NOMO-1 treated with dmso at 0.1 percent for 144 hours (cell line): Measurements from ENCODE around the gene MYL2.
A peak's percentile ranks its signal among the peaks of the same experiment; 100 is the strongest.
"Not testable (repeated sequence)": the region's sequence is repeated elsewhere in the genome, so short reads cannot be mapped to it uniquely, and the experiment has no call there.

Source experiments
- DNase-seq: peaks from one replicate; lab custom pipeline; 2025; ENCODE audit not compliant: unreplicated experiment; lab: John Stamatoyannopoulos, UW

The MYL2 gene, protein sequence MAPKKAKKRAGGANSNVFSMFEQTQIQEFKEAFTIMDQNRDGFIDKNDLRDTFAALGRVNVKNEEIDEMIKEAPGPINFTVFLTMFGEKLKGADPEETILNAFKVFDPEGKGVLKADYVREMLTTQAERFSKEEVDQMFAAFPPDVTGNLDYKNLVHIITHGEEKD

DNA sequence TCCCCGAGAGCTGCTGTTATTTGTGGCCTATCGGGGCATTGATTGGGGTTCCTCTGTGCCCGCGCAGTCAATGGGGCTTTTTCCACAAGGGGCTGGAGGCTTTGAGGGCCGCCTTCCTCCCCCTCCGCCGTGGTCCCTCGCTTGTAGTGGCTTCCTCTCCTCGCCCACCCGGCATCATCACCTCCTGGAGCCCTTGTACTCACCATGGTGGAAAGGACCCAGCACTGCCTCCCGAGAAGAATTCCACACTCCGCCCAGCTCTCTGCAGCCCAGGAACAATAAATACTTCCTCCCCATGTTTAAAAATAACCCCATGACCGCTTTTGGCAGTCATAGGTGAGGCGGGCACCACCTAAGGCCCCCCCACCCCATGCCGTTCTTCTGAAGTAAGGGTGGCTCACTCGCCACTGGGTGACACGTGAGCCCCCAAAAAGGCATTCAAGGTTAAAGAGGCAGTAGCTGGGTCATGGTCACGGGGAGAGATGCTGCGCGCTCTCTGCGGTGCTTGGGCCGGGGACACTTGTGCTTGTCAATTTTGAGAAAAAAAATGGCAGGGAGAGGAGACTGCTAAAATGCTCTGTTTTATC is at the start of gene MYL2:
MYL2 (minus strand) TSS at position 256 of the 587 bp plus-strand sequence; CDS start at position 206, 50 bp downstream.
- DNase-seq = no peak

DNA sequence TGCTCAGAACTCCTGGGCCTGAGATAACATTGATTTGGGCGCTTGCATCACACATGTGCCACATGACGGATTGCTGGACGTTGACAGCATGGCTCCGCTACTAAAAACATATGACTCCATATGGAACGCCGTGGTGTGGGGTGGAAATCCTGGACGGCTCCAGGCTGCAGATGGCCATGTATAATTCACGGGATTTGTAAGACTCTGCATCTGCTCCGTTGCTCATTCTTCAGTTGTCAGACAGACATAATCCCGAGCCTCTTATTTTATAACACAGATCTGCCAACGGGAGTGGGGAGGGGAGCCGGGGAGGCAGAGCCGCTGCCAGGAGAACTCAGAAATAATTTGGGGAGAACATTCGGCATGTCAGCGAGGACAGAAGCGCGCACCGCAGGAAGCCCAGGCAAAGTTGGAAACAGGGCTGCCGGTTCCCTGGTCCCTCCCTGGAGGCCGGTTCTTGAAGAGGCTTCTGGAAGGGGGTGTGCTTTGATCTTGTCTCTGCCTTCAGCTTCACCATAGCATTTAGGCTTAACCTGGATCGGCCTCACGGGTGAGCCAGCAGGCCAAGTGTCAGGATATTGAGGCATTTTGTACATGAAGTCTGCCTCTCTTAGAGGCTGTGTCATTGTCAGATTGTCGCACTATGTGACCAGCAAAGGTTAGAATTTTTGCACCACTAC is 45.8 kb upstream of the MYL2 start:
- DNase-seq = no peak

DNA sequence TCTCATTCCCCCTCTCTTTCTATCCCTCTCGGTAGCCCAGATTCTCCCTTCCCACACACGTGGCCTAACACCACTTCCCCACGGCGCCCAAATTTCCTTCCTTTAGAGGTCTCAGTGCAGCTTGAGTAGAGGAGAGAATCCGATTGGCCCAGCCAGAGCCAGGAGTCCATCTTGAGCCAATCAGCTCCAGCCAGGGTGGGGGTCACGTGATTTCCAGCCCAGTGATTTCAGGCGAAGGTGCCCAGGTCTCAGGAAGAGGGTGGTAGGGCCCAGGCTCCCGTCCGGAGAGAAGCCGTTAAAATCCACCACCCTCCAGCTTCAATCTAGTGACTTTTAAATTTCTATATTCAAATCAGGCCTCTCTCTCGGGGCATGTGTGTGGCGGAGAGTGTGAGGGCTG is 45.2 kb upstream of the MYL2 start:
- no peak for DNase-seq

DNA sequence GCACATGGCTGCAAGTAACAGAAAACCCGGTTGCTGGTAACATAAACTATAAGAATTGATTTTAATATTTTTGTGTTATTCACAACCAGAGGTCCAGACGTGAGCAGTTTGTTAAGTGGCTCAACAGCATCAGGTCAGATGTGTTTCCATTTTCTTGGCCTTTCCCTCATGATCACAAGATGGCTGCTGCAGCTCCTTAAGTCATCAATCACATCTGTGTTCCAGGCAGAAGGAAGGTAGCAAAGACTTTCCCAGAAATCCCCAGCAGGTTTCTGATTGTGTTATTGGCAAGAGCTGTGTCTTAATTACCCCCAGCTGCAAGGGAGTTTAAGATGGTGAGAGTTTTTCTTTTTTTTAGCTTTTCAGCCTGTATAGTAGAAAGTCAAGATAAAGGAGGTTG is 40.4 kb upstream of the MYL2 start:
- no peak for DNase-seq

DNA sequence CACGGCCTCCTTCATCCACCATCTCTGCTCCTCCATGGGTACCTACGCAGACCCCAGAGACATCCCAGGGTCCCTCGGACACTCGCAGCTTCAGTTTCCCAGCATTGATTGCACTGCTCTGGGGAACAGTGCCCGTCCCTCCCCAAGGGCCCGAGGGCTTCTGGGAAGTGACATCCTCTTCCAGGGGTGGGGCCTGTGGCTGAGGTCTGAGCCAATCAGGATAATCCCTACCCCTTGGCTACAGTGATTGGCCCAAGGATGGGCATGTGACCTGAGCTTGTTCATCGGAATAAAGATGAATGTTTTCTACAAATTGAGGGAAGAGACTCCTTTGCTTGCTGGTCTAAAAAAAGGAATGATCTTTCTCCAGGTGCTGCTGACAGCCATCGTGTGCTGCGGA is 37.3 kb upstream of the MYL2 start:
- no peak for DNase-seq

DNA sequence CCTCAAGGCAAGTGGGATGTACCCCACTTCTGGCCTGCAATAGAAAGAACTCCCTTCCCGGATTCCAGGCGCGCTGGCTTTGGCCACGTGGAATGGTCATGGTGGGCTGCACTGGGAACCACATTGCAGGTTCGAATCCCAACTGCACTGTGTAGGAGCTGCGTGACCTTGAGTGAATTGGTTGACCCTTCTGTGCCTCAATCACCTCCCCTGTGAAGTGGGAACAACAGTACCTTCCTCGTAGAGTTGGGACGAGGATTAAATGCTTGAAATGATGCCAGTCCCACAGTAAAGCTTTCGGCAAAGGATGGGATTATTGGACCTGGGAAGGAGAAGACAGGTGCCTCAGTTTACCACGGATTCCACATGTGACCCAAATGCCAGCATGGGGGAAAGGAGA is 36.8 kb upstream of the MYL2 start:
- DNase-seq = no peak

DNA sequence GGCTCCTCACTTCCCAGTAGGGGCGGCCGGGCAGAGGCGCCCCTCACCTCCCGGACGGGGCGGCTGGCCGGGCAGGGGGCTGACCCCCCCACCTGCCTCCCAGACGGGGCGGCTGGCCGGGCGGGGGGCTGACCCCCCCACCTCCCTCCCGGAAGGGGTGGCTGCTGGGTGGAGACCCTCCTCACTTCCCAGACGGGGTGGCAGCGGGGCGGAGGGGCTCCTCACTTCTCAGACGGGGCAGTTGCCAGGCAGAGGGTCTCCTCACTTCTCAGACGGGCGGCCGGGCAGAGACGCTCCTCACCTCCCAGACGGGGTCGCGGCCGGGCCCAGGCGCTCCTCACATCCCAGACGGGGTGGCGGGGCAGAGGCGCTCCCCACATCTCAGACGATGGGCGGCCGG is 30.5 kb upstream of the MYL2 start:
- DNase-seq = not testable (repeated sequence)

DNA sequence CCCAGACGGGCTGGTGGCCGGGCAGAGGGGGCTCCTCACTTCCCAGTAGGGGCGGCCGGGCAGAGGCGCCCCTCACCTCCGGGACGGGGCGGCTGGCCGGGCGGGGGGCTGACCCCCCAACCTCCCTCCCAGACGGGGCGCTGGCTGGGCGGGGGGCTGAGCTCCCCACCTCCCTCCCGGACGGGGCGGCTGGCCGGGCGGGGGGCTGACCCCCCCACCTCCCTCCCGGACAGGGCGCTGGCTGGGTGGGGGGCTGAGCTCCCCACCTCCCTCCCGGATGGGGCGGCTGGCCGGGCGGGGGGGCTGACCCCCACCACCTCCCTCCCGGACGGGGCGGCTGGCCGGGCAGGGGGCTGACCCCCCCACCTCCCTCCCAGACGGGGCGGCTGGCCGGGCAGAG is 30.1 kb upstream of the MYL2 start:
- not testable (repeated sequence) for DNase-seq

DNA sequence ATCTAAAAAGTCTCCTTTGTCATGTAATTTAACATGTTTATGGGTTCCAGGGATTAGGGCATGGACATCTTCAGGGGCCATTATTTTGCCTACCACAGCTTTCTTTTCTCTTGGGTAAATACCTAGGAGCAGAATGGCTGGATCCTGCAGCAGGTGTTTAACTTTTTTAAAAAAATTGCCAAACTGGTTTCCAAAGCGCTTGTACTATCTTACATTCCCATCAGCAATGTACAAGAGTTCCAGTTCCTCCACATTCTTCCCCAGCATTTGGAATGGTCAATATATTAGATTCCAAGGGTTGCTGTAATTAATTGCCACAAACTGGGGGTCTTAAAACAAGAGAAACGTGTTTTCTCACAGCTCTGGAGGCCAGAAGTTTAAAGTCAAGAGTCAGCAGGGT is 27.7 kb upstream of the MYL2 start:
- no peak for DNase-seq

DNA sequence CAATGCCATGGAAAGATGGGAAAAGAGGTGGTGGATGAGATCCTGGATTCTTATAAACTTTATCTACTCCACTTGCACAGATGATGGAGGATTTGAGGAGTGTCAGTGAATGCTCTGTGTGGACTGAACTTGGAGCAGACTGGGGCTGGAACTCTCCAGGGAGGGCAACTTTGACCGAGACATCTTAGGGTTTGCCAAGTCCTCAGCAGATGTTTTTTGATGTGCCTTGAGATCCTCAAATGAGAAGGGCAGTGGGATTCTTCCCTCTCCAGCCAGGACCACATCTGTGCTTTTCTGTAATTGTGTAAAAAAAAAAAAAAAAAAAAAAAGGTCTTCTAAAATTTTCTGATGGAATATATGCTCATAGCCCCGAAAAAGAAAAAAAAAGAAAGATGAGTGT is 23.0 kb upstream of the MYL2 start:
- no peak for DNase-seq

DNA sequence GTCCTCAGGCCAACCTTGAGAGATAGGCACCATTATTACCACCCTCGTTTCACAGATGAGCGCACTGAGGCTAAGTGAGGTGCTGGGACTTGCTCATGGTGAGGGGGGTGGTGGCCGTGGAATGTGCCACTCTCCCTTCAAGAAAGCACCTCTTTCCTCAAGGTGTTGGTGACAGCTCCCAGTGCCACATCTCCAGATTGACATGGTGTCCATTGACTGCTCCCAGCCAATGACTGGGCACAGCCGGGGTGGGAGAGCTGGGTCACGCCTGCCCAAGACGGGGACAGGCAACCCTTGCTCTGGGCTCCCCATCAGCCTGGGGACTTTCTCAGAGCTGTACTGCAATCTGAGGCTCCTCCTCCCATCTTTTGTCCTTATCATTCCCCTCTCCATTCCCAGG is 21.0 kb upstream of the MYL2 start:
- no peak for DNase-seq

DNA sequence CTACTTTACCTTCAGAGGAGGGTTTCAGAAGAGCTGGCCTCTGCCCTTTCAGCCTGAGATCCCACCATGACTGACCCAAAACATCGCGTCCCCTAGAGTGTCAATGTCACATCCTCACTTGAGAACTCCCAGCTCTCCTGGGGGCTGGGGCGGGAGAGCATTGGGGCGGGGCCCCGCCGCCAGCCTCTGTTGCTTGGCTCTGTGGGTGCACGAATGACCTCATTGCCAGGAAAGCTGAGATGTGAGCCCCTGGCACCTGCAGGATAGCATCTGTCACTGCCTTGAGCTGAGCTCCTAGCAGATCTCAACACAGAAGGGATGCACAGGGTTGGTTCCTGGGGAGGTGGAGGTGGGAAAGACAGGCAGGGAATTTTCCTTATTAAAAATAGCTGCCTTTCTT is 20.6 kb upstream of the MYL2 start:
- DNase-seq = no peak

DNA sequence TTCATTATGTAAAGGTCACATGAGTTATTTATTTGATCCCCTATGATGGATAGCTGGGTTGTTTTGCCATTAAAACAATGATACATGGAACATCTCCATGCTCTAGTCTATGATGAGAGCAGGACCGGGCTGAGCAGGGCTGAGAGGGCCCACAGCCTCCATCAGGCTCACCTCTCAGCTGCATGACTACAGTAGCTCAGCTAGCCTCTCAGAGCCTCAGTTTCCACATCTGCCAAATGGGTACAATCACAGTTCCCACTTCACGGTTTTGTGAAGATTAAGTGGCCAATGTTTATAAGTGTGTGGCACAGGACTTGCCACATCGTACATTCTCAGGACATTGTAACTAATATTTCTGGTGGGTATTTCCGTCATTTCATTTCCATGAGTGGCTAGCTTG is 19.9 kb upstream of the MYL2 start:
- DNase-seq = no peak

DNA sequence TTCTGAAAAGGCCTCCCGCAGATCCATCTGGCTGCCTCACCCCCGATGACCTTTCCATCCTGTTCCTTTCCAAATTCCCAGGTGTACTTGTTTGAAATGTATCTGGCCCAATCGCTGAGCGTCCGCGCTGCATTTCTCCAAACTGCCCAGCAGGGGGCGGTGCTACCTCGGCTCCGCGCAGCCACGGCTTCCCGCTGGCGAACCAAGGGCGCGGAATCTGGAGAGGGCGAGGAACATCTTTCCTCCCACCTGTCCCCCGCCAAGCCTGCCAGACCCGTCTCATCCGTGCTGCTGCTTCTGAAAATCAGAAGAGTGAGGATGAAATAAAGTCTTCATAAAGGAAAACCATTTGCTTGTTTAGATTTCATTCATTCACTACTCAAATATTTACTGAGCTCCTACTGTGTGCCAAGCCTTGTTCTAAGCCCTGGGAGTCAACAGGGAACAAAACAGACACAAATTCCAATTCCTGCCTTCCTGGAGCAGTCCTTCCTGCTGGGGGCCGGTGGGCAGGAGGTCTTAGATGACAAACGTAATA is 16.8 kb upstream of the MYL2 start:
- DNase-seq = peak; percentile 6

DNA sequence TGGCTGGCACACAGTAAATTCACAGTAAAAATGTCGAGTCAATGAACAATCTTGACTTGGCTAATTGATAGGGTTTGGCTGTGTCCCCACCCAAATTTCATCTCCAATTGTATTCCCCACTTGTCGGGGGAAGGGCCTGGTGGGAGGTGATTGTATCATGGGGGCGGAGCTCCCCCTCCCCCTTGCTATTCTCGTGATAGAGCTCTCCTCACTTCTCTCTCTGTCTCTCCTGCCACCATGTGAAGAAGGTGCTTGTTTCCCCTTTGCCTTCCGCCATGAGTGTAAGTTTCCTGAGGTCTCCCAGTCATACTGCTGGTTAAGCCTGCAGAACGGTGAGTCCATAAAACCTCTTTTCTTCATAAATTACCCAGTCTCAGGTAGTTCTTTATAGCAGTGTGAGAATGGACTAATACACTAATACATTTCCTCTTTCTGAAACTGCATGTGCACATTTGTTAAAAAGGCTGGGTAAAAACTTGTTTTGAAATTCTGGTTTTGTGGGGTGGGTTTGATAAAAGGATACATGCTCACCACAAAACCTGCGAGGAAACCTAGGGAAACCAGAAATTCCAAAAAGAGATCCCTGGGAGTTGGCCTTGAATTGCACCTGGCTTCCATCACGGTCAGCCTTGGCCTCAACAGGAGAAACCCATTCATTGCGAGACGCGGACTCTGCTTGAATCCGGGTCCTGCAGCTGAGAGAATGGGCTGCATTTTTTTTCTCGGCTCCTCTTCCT is 16.2 kb upstream of the MYL2 start:
- no peak for DNase-seq

DNA sequence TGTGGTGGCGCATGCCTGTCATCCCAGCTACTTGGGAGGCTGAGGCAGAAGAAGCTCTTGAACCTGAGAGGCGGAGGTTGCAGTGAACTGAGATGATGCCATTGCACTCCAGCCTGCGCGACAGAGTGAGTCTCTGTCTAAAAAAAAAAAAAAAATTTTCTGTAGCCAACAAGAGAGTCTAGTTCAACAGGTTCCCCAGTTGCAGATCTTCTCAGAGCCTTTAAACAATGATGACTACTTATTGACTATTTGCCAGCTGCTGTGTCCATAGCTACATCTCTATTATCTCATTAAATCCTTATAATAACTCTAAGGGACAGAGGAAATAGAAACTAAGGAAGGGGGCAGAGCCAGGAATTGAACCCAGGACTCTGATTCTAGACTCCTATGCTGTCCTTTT is 15.2 kb upstream of the MYL2 start:
- DNase-seq = no peak

DNA sequence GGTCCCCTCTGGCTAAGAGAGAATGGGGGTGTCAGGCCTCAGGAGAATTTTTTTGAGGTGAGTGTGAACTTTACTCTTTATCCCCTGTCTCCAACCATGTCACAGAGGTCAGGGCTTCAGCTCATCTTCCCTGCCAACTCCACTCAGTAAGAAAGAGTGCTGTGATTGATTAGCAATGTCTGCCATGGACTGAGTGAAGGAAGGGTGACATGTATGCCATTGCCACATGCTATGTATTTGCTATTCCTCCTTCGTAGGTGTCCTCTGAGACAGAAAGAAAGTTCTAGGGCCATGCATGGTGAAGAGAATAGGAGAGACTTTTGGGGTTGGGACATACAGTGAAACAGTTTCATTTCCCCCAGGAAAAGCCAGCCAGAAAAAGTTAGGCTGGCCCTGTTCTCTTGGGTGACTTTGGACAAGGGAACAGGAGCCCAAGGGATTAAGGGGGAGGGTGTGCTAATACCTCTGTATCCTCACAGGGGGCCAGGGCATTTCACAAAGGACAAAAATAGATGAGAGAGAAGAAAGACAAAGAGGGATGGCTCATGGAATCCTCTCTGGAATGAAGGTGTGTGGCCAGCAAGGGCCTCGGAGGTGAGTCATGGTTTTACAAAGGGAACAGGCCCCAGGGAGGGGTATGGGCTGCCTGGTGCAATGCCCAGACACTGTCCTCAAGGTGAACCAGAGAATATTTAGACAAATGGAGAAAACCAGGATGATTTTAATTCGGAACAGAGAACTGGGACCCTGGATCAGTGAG is 13.9 kb upstream of the MYL2 start:
- no peak for DNase-seq

DNA sequence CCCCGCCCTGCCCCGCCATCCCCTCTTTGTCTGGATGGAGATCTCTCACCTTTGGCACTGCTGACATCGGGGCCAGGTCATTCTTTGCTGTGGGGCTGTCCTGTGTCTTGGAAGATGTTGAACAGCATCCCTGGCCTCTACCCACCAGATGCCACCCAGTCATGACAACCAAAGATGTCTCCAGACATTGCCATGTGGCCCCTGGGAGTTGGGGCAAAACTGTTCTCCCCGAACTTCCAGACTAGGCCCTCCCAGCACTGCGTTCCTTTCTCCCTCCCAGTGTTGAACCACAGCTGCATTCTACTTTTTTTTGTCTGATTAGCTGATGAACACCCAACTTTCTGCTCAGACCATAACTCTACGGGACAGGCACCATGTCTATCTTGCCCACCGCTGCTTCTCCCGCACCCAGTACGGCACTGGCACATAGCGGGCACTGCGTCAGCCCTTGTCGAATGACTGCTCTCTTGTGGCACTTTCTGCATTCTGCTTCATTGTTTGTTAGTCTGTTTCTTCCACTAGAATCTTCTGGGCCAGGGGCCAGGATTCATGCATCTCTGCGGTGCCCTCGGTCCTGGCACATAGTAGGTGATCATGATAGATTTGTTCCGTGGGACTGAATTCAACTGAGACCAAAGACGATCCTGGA is 13.1 kb upstream of the MYL2 start:
- no peak for DNase-seq

DNA sequence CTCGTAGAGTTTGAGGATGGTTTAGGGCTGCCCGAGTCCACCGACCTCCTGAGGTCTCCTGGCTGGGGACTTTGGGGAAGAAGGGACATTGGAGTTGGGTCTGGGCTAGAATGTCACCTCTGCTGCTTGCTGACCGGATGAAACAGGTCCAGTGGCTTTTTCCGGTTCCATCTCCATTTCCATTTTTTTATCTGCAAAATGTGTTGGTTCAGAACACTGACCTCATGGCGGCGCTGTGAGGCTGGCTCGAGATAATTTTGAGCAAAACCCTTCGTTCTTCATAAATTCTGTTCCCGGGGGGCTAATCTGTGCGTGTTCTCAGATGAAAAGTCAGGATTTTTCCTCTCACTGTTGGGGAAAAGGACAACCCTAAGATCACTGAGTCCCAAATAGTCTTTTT is 11.7 kb upstream of the MYL2 start:
- DNase-seq = no peak

DNA sequence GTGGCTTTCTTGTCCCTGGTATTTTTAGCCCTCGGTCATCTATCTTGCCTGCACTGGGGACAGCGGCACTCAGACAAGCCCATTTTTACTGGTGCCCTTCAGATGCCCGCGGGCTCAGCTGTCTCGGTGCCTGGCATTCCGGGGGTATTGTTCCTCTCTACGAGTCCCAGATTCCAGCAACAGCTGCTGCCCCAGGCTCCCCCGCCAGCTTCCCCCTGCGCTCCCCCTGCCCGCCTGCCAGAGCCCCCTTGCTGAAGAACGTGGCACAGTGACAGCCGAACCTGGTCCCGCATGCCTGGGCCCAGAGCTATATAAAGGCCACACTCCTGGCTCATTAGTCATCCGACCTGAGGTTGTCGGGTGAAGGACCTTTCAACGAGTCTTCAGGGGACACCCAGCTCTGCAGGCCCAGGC is 10.9 kb upstream of the MYL2 start:
- no peak for DNase-seq
